ENCODE measurements around the gene C17orf58.
A peak's percentile ranks its signal among the peaks of the same experiment; 100 is the strongest.
"Not testable (repeated sequence)": the region's sequence is repeated elsewhere in the genome, so short reads cannot be mapped to it uniquely, and the experiment has no call there.

Gene C17orf58

DNA sequence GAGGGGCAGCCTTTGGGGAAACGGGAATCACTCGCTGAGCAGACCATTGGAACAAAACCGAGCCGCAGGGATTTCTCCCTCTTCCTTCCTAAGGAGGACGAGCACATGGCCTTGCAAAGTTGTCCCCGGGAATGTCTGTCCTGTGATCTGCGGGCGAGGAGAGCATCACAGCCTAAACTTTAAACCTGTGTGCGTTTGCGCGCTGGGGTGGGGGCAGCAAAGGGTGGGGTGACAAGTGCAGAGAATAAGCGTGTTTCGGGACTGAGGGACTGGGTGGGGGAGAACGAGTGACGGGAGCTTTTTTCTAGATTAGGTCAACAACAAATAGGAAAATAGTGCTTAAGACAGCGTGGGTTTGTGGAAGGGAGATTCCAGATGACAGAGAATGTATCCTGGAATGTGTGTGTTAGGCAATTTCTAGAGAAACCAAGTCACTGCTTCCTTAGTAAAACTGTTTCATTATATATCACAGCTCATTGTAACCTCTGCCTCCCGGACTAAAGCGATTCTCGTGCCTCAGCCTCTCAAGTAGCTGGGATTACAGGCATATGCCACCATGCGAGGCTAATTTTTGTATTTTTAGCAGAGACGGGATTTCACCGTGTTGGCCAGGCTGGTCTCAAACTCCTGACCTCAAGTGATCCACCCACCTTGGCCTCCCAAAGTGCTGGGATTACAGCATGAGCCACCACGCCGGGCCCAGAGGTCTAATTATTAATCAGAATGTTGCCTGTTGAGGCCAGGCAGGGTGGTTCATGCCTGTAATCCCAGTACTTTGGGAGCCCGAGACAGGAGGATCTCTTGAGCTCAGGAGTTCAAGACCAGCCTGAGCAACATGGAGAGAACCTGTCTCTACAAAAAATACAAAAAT lies at the start of gene C17orf58:
Gene C17orf58, minus strand, starts transcription at position 169 of the 871 bp plus-strand sequence. CDS start 271 bp downstream, outside the sequence.
- DNase-seq (ENCODE audit: low read depth), result peak; percentile 63

DNA sequence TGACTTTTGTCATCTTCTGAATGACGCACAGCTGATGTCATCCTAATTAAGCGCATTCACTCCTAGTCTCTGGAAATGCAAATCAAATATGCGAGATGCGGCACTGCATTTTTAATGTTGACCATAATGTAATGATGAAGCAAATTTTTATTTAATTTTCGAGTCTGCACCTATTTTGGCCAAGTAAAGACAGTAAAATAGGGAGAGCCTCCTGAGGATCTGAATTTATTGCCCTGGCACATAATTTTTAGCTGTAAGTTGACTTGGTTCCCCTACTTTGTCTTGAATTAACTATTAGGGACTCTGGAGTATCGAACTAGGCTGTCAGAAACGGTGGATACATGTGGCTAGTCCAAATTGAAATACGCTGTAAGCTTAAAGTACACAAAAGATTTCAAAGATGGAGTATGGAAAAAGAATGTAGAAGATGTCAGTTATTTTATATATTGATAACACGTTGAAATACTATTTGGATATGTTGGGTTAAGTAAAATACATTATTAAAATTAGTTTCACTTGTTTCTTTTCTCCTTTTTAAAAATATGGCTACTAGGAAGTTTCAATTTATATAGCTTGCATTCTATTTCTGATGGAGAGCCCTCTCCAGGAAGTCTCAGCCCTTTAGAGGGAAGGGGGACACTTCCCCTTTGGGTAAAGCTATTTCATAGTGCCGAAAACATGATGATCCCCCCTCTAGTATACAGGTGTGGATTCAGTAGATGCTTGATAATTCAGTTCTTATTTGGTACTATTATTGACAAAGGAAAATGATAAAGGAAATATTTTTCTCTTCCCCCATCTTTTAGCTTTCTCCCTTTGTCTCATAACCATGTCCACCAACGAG lies 40.3 kb upstream of the C17orf58 start:
- peak; percentile 75 for DNase-seq (ENCODE audit: low read depth)

DNA sequence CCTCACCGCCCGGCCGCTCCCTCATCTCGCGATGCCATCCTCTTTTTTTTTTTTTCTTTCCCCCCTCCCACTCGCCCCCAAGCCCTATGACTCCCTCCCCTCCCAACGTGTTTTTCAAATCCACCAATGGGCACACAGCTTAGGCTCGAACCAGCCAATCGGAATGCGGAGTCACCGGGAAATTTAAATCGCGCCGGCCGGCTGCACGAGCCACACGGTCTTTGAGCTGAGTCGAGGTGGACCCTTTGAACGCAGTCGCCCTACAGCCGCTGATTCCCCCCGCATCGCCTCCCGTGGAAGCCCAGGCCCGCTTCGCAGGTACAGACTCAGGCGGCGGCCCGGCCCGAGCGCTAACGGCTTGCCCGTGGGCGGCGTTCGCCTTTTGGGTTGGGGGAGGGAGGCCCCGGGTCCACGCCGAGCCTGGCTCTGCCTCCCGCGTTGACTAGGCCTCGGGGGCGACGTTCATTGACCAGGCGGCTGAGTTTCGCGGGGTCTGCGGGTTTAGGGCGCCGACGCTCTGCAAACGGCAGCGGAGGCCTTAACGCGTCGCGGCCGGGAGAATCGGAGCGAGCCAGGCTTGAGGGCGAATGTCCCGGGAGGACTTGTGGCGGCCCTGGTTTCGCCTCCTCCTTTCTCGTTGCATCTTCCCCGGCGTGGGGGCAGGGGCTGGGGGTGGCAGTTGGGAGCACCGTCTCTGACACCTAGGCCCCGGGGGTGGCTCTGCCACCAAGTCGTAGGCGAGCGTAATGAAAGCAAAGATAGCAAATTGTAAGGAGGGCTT lies 39.4 kb upstream of the C17orf58 start, which contains the start of gene KPNA2:
Gene KPNA2, plus strand, starts transcription at position 213 of the 781 bp plus-strand sequence. CDS start 1,398 bp downstream, outside the sequence.
- peak; percentile 99 for DNase-seq (ENCODE audit: low read depth)

DNA sequence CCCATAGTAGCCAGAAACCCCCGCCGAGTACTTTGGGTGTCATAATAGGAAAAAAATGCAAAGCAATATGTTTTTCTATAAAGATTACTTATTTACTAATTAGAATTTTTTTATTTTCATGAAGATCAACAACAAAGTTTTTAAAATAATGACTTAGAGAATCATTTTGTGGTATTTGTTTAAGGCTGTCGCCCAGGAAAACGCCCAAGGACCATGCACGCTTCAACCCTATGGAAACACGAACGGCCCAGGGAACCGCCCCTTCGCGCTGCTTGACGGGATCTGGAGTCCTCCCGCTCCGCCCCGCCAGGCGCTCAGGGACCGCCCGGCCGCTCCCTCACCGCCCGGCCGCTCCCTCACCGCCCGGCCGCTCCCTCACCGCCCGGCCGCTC lies 38.9 kb upstream of the C17orf58 start:
- no peak for DNase-seq (ENCODE audit: low read depth)

DNA sequence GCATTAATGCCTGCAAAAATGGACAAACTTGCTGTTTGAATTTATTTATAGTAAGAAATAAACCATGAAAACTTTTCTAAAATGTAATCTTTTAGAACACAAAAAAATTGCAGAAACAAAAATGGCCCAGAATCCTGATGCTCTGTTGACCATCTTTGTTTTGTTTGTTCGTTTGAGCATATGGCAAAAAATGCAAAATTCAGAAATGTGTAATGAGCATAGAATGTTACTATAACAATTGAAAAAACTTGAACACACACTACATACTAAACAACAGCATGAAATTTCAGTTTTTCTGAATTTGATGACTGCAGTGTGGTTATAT lies 38.1 kb upstream of the C17orf58 start:
- no peak for DNase-seq (ENCODE audit: low read depth)

DNA sequence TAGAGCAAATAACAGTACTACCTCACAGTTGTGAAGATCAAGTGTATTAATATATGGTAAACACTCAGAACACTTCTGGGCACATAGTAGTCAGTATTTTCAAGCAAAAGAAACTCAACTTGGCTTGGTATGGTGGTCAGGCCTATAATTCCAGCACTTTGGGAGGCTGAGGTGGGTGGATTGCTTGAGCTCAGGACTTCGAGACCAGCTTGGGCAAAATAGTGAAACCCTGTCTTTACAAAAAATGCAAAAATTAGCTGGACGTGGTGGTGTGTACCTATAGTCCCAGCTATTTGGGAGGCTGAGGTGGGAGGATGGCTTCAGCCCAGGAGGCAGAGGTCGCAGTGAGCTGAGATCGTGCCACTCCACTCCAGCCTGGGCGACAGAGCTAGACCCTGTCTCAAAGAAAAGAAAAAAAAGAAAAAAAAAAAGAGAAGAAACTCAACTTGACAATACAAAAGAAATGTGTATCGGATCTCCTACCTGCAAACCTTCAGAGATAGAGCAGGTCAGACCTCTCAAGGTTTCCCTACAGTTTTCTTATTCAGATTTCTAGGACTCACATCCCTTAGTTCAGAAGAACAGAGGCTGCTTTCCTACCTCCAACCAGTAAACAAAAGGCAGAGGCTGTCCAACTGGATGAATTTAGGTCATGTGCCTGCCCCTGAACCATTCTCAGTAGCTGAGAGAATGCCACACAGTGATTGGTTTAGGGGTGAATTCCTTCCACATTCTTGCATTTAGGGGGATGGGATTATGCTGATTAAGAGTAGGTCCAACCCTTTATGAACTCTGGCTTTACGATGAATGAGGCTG lies 37.6 kb upstream of the C17orf58 start:
- peak; percentile 84 for DNase-seq (ENCODE audit: low read depth)

DNA sequence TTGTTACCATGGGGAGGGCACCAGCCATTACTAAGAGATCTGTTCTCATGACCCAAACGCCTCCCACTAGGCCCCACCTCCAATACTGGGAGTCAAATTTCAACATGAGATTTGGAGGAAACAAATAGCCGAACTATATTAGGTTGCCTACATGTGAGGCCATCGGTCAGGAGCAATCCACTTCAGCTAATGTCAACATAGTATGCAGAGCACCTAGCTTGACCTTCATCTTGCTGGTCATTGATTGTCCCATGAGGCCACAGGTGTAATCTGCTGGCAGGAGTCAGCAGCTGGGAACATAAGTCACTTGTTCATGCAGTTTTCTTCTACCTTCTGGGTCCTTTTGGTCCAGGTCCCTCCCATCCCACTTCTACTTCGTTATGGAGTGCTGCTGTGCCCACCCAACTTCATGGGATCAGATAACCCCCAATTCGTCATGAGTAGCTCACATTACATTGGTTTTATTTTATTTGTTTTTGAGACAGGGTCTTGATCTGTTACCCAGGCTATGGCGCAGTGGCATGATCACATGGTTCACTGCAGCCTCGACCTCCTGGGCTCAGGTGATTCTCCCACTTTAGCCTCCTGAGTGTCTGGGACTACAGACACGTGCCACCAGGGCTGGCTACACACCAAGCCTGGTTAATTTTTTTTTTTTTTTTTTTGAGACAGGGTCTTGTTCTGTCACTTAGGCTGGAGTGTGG lies 33.4 kb upstream of the C17orf58 start:
- no peak for DNase-seq (ENCODE audit: low read depth)

DNA sequence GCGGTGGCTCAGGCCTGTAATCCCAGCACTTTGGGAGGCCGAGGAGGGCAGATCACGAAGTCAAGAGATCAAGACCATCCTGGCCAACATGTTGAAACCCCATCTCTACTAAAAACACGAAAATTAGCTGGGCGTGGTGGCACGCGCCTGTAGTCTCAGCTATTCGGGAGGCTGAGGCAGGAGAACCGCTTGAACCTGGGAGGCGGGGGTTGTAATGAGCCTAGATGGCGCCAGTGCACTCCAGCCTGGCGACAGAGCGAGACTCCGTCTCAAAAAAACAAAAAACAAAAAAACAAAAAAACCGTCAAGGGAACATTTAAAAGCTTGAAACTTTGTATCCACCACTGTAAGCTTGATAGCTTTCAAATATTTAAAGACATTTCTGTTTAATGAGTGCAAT lies 26.3 kb upstream of the C17orf58 start:
- DNase-seq (ENCODE audit: low read depth), result not testable (repeated sequence)

DNA sequence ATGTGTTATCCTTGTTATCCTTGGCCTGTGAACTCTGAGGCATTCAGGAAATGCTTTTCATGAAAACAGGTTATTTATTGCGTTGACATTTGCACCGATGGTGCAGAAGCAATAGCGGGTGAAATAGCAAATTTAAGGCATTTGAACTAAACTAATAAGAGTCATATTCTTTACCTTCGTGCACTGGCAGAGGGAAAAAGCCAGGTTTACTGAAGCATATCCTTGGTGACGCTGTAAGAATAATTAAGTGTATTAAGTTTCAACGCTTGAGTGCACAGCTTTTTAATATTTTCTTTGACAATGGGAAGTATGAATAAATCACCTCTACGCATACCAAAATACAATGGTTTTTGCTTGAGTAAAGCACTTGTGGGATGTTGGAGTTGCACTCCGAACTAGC lies 25.7 kb upstream of the C17orf58 start:
- no peak for DNase-seq (ENCODE audit: low read depth)

DNA sequence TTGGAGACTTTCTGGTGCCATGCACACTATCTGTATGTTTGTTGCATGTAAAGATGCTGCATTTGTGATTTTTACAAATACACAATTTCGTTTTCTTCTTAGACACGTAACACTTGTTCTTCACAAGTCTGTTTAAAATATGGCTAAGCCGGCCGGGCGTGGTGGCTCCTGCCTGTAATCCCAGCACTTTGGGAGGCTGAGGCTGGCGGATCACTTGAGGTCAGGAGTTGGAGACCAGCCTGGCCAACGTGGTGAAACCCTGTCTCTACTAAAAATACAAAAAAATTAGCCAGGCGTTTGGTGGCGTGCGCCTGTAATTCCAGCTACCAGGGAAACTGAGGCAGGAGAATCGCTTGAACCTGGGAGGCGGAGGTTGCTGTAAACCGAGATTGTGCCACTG lies 24.5 kb upstream of the C17orf58 start:
- not testable (repeated sequence) for DNase-seq (ENCODE audit: low read depth)

DNA sequence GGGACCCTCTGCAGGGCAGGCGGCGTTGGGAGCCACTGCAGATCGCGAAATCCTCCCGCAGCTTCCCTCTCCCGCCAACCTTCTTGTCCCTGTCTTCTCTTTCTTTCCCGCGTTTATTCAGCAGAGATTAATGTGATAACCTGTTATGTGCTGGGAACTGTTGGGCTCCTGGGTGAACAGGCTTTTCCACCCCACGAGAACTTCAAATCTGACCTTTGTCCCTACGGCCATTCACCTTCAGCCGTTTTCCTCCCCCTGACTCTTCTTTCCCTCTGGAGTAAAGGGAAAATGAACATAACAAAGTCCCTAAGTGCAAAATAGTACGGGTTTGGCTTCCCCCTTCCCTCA lies 24.1 kb upstream of the C17orf58 start:
- no peak for DNase-seq (ENCODE audit: low read depth)

DNA sequence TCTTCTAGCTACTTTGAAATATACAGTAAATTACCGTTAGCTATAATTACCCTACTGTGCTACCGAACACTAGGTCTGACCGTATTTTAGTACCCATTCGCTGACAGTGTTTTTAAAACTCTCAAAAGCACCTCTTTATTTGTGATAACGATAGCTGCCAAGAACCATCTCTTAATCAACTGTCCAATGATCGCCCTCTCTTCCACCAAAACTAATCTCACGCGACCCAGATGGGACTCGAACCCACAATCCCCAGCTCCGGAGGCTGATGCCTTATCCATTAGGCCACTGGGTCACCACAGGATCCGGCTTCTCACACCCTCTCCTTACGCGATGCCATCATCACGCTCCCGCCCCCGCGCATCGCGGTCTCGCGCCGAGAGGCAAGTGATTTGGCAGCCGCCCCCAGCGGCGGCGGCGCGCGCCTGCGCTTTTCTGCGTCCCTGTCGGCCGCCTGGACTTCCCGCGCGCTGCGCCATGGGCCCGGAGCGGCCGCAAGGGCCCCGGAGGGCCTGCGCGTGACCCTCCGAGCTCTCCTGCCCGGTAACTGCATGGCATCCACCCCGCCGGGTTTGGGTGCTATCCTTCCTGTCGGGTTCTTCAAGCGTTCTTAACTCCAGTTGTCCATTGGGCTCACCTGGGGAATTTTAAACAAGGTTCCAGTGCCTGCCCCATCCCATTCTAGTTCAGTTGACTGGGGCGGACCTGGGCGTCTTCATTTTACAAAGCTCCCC lies 23.6 kb upstream of the C17orf58 start:
- peak; percentile 94 for DNase-seq (ENCODE audit: low read depth)

DNA sequence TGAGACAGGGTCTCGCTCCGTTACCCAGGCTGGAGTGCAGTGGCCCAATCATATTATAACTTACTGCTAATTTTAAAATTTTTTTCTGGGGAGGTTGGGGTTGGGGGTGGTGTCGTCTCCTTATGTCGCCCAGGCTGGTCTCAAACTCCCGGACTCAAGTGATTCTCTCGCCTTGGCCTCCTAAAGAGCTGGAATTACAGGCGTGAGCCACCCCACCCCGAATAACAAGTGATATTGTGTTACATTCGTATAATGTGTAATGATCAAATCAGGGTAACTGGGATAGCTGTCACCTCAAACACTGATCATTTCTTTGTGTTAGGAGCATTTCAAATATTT lies 23.0 kb upstream of the C17orf58 start:
- DNase-seq (ENCODE audit: low read depth), result no peak

DNA sequence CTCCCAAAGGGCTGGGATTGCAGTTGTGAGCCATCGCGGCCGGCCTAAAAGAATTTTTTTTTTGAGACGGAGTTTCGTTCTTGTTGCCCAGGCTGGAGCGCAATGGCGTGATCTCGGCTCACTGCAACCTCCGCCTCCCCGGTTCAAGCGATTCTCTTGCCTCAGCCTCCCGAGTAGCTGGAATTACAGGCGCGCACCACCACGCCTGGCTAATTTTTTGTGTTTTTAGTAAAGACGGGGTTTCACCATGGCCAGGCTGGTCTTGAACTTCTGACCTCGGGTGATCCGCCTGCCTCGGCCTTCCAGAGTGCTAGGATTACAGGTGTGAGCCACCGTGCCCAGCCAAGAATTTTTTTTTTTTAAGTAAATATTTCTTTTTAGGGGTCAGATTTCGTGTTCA lies 22.2 kb upstream of the C17orf58 start:
- not testable (repeated sequence) for DNase-seq (ENCODE audit: low read depth)

DNA sequence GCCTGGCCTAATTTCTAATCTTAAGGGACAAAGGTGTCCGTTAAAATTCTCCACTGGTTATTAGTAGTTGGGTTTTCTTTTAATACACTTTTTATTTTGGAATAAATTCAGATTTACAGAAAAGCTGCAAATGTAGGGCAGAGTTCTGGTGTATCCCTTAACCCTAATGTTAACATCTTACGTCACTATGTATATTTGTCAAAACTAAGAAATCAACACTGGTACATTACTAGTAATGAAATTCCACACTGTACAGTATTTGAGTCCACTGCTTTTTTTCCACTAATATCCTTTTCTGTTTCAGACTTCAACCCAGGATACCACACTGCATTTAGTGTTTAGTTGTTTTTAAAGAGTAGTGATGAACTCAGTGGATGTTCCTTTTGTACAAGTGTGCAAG lies 20.6 kb upstream of the C17orf58 start:
- DNase-seq (ENCODE audit: low read depth), result no peak

DNA sequence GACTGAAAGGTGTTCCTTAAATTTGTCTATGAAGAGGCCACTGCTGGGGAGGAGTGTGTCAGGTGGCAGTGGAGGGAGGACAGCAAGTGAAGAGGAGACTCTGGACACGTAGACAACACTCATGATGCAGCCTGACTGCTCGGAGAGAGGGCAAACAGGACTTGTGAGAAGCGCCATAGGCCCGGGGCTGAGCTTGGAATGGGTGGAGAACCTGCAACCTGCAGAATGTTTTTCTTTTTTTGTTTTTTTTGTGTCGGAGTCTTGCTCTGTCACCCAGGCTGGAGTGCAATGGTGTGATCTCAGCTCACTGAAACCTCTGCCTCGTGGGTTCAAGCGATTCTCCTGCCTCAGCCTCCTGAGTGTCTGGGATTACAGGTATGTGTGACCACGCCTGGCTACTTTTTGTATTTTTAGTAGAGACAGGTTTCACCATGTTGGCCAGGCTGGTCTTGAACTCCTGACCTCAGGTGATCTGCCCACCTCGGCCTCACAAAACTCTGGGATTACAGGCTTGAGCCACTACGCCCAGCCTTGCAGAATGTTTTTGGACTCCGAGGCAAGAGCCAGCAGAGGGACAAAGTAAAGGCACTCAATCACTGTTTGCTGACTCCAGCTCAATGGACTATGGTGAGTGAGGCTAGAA lies 18.9 kb upstream of the C17orf58 start:
- DNase-seq (ENCODE audit: low read depth), result no peak

DNA sequence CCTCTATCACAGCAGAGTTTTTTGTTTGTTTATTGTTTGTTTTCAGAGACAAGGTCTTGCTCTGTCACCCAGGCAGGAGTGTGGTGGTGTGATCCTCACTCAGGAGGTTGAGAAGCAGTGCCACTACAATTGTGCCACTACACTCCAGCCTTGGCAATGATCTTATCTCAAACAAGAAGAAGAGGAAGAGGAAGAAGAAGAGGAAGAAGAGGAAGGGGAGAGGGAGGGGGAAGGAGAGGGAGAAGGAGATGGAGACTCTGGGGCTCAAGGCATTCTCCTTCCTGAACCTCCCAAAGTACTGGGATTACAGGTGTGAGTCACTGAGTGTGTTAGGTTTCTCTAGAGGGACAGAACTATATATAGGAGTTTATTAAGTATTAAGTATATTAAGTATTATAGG lies 17.1 kb upstream of the C17orf58 start:
- DNase-seq (ENCODE audit: low read depth), result no peak

DNA sequence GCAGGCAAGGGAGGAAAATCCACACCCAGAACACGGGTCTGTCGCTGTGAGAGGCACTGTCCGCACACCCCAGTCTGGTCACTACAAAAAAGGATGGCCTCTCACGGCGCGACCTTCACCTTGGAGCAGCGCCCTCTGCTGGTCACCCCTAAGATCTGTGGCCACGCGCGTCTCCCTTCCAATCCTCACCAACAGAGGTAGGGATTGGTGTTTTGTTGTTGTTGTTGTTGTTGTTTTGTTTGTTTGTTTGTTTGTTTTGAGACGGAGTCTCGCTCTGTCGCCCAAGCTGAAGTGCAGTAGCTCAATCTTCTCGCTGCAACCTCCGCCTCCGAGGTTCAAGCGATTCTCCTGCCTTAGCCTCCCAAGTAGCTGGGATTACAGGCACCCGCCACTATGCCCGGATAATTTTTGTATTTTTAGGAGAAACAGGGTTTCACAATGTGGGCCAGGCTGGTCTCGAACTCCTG lies 15.0 kb upstream of the C17orf58 start:
- DNase-seq (ENCODE audit: low read depth), result peak; percentile 40

DNA sequence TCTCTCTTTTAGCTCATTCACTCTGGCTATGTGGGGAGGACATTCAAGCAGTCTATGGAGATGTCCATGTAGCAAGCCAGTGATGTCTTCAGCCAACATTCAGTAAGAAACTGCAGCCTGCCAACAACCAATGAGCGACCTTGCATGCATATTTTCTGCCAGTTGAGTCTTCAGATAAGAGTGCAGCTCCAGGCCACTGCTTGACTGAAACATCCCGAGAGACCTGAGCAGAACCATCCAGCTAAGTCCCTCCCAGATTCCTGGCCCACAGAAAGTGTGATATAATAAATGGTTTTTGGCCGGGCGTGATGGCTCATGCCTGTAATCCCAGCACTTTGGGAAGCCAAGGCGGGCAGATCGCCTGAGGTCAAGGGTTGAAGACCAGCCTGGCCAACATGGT lies 10.5 kb upstream of the C17orf58 start:
- no peak for DNase-seq (ENCODE audit: low read depth)

DNA sequence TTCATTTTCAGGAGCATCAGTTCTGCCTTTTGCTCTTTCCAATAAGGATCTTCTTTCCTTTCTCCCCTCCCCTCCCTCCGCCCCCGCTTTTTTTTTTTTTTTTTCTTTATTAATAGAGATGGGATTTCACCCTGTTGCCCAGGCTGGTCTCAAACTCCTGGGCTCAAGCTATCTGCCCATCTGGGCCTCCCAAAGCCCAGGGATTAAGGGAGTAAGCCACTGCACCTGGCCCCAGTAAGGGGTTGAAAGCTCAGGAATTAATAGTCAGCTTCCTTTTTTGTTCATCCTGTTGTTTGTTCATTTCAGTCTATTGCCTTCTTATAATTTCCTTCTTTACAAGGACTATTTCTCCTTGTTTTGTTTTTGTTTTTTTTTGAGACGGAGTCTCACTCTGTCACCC lies 7.9 kb upstream of the C17orf58 start:
- DNase-seq (ENCODE audit: low read depth), result no peak

Data from EH (cell line).